WI38 (cell line): Measurements from ENCODE around the gene PLCH2.
A peak's percentile ranks its signal among the peaks of the same experiment; 100 is the strongest.

ENCODE experiments used
- H3K4me3 ChIP-seq: 2 replicates; pipeline ENCODE4 v1.5.1; 2011; ENCODE audit warnings: low read depth, mild to moderate bottlenecking, control low read depth, low read length
- TF ChIP-seq, protein P1 (sequence below): IDR thresholded peaks from 2 replicates; pipeline ENCODE4 v1.5.1; 2012; ENCODE audit warnings: low read depth, mild to moderate bottlenecking, control low read depth, low read length

Gene PLCH2

DNA sequence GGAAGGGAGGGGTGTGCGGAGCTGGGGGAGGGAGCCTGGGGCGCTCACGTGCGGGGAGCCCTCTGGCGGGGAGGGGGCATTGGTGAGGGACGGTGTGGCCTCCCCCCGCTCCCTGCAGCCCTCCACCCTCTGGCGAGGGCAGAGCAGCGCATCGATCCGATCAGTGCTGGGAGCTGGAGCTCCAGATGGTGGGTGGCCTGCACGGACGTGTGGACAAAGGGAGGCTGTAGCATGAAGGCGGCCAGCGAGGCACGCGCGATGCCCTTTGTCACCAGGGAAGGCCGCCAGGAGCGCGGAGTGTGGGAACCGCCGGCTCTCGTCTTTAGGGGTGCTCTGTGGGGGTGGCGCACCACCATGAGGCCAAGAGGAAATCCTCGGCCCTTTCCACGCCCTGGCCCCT, 59.4 kb downstream of the PLCH2 start:
- no peak overlapping the region for H3K4me3 ChIP-seq
- TF ChIP-seq, protein P1, sequence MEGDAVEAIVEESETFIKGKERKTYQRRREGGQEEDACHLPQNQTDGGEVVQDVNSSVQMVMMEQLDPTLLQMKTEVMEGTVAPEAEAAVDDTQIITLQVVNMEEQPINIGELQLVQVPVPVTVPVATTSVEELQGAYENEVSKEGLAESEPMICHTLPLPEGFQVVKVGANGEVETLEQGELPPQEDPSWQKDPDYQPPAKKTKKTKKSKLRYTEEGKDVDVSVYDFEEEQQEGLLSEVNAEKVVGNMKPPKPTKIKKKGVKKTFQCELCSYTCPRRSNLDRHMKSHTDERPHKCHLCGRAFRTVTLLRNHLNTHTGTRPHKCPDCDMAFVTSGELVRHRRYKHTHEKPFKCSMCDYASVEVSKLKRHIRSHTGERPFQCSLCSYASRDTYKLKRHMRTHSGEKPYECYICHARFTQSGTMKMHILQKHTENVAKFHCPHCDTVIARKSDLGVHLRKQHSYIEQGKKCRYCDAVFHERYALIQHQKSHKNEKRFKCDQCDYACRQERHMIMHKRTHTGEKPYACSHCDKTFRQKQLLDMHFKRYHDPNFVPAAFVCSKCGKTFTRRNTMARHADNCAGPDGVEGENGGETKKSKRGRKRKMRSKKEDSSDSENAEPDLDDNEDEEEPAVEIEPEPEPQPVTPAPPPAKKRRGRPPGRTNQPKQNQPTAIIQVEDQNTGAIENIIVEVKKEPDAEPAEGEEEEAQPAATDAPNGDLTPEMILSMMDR = no peak

DNA sequence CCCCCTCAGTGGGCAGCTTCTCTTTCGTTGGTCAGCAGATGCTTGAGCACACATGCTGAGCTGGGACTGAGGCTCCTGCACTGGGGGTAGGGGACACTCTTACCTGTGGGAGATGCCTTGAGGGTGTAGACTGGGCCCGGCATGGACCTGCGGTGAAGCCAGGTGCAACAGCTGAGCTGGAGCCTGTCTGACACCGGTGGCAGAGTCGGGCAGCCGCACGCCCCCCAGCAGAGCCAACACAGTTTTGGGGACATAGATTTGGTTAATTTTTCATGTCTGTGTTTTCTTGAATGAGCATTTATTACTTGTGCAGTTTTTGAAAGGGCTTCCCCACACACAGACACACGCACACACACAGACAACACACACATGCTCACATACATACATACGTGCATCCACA, 59.9 kb downstream of the PLCH2 start:
- TF ChIP-seq, protein P1 = no peak

DNA sequence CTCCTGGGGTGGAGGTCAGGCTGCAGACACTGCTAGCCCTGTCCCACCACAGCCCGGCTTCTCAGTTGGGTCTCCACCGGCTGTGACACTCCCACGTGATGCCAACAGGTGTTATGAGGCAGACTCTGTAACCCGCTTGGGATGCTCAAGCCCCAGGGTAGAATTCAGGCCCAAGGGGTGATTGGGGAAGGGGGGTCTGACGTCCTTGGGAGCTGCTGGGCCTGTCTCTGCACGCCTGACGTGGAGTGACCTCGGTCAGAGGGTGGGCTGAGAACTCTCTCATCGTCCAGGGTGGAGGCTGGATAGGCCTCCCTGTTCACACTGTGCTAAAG, 61.7 kb downstream of the PLCH2 start:
- TF ChIP-seq, protein P1 = no peak
- H3K4me3 ChIP-seq = no peak overlapping the region

More for the DNA sequence above, 59.9 kb downstream of the PLCH2 start:
- H3K4me3 ChIP-seq = no peak overlapping the region

DNA sequence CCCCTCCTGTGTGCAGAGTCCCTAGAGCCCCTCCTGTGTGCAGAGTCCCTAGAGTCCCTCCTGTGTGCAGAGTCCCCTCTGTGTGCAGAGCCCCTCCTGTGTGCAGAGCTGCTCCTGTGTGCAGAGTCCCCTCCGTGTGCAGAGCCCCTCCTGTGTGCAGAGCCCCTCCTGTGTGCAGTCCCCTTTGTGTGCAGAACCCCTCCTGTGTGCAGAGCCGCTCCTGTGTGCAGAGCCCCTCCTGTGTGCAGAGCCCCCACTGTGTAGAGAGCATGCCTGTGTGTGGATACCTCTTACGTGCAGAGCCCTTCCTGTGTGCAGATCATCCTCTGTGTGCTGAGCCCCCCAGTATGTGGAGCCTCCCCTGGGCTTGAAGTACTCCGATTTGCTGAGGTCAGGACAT, 62.3 kb downstream of the PLCH2 start:
- TF ChIP-seq, protein P1 = no peak
- no peak overlapping the region for H3K4me3 ChIP-seq

DNA sequence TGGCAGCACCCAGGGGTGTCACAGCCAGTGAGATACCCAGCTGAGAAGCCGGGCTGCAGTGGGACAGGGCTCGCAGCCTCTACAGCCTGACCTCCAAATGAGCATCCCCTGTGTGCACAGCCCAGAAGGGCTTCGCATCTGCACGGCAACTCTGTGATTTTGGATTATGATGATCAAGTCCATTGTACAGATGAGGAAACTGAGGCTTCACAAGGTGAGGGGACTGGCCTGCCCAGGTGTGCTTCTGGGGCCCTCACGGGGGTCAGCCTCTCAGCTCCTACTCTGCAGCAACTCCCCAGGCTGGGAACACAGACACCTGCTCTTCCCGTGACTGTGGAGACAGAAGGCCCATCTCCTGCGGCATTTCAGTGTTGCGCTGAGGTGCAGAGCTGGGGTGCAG, 62.8 kb downstream of the PLCH2 start:
- TF ChIP-seq, protein P1 = no peak
- no peak overlapping the region for H3K4me3 ChIP-seq

DNA sequence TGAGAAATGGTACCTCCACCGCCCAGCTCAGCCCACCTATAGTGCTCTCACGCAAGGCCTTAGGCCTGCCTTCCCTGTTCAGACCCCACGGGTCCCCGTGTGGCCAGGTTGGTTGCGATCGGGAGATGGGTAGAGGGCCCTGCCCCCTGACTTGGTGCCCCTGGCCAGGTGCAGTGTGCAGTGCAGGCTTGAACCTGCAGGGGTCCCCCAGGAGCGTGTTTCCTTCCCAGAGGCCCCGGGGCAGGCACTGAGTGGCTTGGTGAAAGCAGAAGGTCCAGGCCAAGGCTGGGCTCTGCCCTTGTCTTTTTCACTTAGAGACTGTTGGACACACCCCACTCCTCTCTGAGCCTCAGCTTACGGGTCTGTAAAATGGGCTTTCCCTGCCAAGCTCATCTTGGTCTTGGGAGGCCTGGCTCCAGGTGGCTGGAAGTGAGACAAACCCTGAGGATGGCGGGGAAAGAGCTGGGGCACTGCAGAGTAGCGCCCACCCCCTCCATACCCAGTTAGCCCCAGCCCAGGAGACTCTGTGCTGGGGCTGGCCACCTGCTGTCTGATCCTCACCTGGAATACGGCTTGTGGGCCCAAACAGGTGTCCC, 63.3 kb downstream of the PLCH2 start:
- no peak overlapping the region for H3K4me3 ChIP-seq
- TF ChIP-seq, protein P1 = peak; percentile 20; the same call in 1 of the 2 replicates

DNA sequence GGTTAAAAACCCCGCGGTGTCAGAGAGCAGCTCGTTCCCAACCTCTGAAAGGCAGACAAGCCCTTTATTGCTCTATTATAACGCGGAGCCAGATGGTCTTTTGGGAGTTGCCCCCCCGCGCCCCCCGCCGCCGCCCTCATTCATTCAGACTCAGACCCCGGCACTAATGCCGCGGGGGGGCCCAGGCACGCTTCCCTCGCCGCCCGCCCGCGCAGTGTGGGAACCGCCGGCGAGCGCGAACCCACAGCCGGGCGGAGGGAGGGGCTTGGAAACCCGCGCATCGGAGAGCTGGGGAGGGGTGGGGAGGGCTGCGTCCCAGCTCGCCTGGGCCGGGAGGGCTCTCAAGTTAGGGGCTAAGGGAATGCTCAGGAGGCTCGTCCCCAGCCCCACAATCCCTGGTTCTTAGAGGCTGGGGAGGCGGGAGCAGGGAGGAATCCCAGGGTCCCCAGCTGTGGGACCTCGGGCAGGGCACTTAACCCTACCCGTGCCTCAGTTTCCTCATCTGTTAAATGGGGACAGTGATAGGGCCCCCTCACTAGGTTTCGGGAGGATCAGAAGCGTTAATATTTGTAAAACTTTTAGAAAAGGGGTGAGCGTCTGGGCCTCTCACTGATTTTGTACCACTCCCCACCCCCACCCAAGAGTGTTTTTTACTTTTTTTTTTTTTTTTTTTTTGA, 64.9 kb downstream of the PLCH2 start:
- TF ChIP-seq, protein P1 = no peak

More for the DNA sequence above, 64.9 kb downstream of the PLCH2 start:
- no peak overlapping the region for H3K4me3 ChIP-seq
